ENCODE results near the gene NAGLU. TPM values are rescaled to one million over a fixed set of nuclear protein-coding genes. Genes with fewer than 3 reads are reported as not detected.

NAGLU gene
- total and polyA plus RNA-seq, 2 of the 13 experiments (the other 11 are each of a cell fraction or from before 2014, with no cell fraction given), result 28.2 to 40.1 TPM

- TF ChIP-seq MAF1 (CRISPR knock-in tag; IDR thresholded peaks at IDR 0.05; ENCODE audit: borderline replicate concordance) (no peak), IKZF1 (IDR thresholded peaks at IDR 0.05) (no peak), HMG20B (CRISPR knock-in tag; conservative IDR thresholded peaks at IDR 0.05) (no peak), ZGPAT (CRISPR knock-in tag; IDR thresholded peaks at IDR 0.05) (no peak), ZNF703 (CRISPR knock-in tag; IDR thresholded peaks at IDR 0.05; ENCODE audit: borderline replicate concordance) (no peak; the same call in 1 of the 2 replicates), KLF11 (CRISPR knock-in tag; IDR thresholded peaks at IDR 0.05) (no peak), RBM39 (IDR thresholded peaks at IDR 0.05; ENCODE audit: low read depth, low read length, poor library complexity, severe bottlenecking) (no peak), ZSCAN29 (CRISPR knock-in tag; conservative IDR thresholded peaks at IDR 0.05) (no peak), ZNF737 (CRISPR knock-in tag; IDR thresholded peaks at IDR 0.05; ENCODE audit: borderline replicate concordance) (0 out of 2 replicates have a peak, but pooled peaks have one; percentile 23), KDM5A (IDR thresholded peaks at IDR 0.05; ENCODE audit: borderline replicate concordance, low read length) (no peak), HMGA1 (CRISPR knock-in tag; conservative IDR thresholded peaks at IDR 0.05) (no peak), NAIF1 (CRISPR knock-in tag; IDR thresholded peaks at IDR 0.05; ENCODE audit: borderline replicate concordance) (peak; percentile 55; the same call in 1 of the 2 replicates), ZNF580 (CRISPR knock-in tag; IDR thresholded peaks at IDR 0.05; ENCODE audit: borderline replicate concordance, low read depth) (no peak), BCL3 (CRISPR knock-in tag; IDR thresholded peaks at IDR 0.05) (no peak; the same call in 1 of the 2 replicates), ZFP82 (CRISPR knock-in tag; IDR thresholded peaks at IDR 0.05; ENCODE audit: borderline replicate concordance) (no peak), FOXK2 (IDR thresholded peaks at IDR 0.05) (no peak), FOXA1 (IDR thresholded peaks at IDR 0.05) (no peak), FOXA1 (CRISPR knock-in tag; IDR thresholded peaks at IDR 0.05) (no peak), SALL2 (CRISPR knock-in tag; IDR thresholded peaks at IDR 0.05) (no peak; the same call in 1 of the 2 replicates), RBFOX2 (IDR thresholded peaks at IDR 0.05; ENCODE audit: low read depth, low read length) (peak; percentile 55; the same call in 1 of the 2 replicates), ATF2 (CRISPR knock-in tag; IDR thresholded peaks at IDR 0.05) (no peak), ZNF180 (CRISPR knock-in tag; IDR thresholded peaks at IDR 0.05; ENCODE audit: borderline replicate concordance, low read depth) (no peak), MNT (IDR thresholded peaks at IDR 0.05) (no peak), ZNF605 (CRISPR knock-in tag; IDR thresholded peaks at IDR 0.05) (0 out of 2 replicates have a peak, but pooled peaks have one; percentile 41)
These were observed 1.2 kb downstream of the NAGLU start (continued) for GRCh38 chr17:42537156-42537805.

Measured in HepG2 (cell line).